ENCODE results near the gene RNF43. TPM values are rescaled to one million over a fixed set of nuclear protein-coding genes. Genes with fewer than 3 reads are reported as not detected.

Gene RNF43
- total RNA-seq, 2 experiments from 2014 or later = 0.69 to 1.9 TPM

DNA sequence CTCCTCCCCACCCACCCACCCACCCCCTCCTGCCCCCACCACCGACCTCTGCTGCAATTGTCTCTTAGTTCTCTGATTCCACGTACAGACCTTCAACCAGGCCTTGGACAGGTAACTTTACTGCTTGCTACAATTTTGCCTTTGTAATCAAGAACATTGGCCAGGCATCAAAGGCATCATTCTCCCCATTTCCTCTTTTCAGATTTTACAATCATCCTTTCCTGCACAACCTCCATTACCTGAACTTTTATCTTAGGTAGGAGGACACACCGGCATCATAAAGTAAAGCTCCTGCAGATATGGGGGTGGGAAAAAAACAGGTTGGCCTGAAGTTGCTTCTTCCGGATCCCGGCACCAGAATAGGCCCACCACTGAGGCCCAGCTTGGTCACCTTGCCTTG, 39.7 kb downstream of the RNF43 start:
- ChIA-PET CTCF (no interaction called here), POLR2A (interaction anchor here (3.1 kb wide), 1 partner anchor 15 kb away, joined by 11 read pairs; no protein-coding TSS in a partner anchor)
- H3K9me3 Mint-ChIP-seq = no peaks in the 10 kb centered on the region
- no peaks in the 10 kb centered on the region for H3K36me3 Mint-ChIP-seq (ENCODE audit: low read depth)
- intact Hi-C loops (cut with DNase I, micrococcal nuclease) = no loop called here
- H3K27ac ChIP-seq (ENCODE audit: low read depth in 1 of 2, low read length in 2 of 2) = no peak overlapping the region
- no peaks in the 10 kb centered on the region for H3K9me3 ChIP-seq (ENCODE audit: control insufficient read depth in 1 of 2, insufficient read depth in 1 of 2, low read length in 2 of 2)
- DNase-seq (no peak), ATAC-seq (ENCODE audit: poor library complexity) (no peak)
- no peak overlapping the region for H3K4me3 Mint-ChIP-seq
- peaks cover 45% of the 10 kb centered on the region for H3K4me1 Mint-ChIP-seq (ENCODE audit: low read depth)
- H3K36me3 ChIP-seq (ENCODE audit: insufficient read depth, low read length) = no peaks in the 10 kb centered on the region
- no peaks in the 10 kb centered on the region for H3K27me3 ChIP-seq (ENCODE audit: control insufficient read depth in 1 of 2, insufficient read depth in 2 of 2, low read length in 2 of 2)
- H3K27ac Mint-ChIP-seq = no peak overlapping the region
- no peak overlapping the region for H3K4me3 ChIP-seq (ENCODE audit: low read length)
- peaks cover 29% of the 10 kb centered on the region for H3K4me1 ChIP-seq (ENCODE audit: insufficient read depth, low read length)
- TF ChIP-seq, protein P1, sequence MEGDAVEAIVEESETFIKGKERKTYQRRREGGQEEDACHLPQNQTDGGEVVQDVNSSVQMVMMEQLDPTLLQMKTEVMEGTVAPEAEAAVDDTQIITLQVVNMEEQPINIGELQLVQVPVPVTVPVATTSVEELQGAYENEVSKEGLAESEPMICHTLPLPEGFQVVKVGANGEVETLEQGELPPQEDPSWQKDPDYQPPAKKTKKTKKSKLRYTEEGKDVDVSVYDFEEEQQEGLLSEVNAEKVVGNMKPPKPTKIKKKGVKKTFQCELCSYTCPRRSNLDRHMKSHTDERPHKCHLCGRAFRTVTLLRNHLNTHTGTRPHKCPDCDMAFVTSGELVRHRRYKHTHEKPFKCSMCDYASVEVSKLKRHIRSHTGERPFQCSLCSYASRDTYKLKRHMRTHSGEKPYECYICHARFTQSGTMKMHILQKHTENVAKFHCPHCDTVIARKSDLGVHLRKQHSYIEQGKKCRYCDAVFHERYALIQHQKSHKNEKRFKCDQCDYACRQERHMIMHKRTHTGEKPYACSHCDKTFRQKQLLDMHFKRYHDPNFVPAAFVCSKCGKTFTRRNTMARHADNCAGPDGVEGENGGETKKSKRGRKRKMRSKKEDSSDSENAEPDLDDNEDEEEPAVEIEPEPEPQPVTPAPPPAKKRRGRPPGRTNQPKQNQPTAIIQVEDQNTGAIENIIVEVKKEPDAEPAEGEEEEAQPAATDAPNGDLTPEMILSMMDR (IDR thresholded peaks at IDR 0.05) = no peak
- no peaks in the 10 kb centered on the region for H3K27me3 Mint-ChIP-seq

DNA sequence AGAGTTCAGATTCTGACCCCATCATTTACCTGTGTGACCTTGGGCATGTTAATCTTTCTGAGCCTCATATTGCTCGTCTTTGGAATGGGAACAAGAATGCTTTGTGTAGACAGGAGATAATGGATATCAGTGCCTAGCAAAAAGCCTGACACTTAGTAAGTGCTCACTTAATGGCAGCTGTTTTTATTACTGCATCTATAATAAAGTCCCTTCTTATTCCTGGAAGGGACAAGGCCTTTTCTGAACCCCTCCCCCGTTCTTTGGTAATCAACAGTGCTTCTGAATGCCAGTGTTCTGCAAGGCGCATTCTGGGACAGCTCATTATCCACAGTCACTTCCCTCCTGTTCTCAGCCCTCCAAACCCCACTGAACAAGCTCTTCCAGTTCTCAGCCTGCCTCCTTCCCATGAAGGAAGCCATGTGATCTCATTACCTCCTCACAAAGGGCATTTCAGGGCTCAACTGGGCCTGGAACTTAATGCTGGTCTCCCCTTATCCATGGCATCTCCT, 40.2 kb downstream of the RNF43 start:
- H3K27ac ChIP-seq (ENCODE audit: low read depth in 1 of 2, low read length in 2 of 2) = no peak overlapping the region
- H3K36me3 Mint-ChIP-seq (ENCODE audit: low read depth) = no peaks in the 10 kb centered on the region
- POLR2A ChIA-PET = no interaction called here
- peaks cover 40% of the 10 kb centered on the region for H3K4me1 Mint-ChIP-seq (ENCODE audit: low read depth)
- TF ChIP-seq, protein P1 (IDR thresholded peaks at IDR 0.05) = no peak
- DNase-seq = no peak
- H3K4me1 ChIP-seq (ENCODE audit: insufficient read depth, low read length) = peaks cover 26% of the 10 kb centered on the region
- no peak overlapping the region for H3K4me3 ChIP-seq (ENCODE audit: low read length)
- intact Hi-C loops (cut with DNase I, micrococcal nuclease) = no loop called here
- CTCF ChIA-PET = no interaction called here
- no peak for ATAC-seq (ENCODE audit: poor library complexity)
- no peak overlapping the region for H3K27ac Mint-ChIP-seq
- no peaks in the 10 kb centered on the region for H3K27me3 Mint-ChIP-seq
- no peaks in the 10 kb centered on the region for H3K27me3 ChIP-seq (ENCODE audit: control insufficient read depth in 1 of 2, insufficient read depth in 2 of 2, low read length in 2 of 2)
- H3K9me3 Mint-ChIP-seq = no peaks in the 10 kb centered on the region
- H3K4me3 Mint-ChIP-seq = no peak overlapping the region
- no peaks in the 10 kb centered on the region for H3K9me3 ChIP-seq (ENCODE audit: control insufficient read depth in 1 of 2, insufficient read depth in 1 of 2, low read length in 2 of 2)
- H3K36me3 ChIP-seq (ENCODE audit: insufficient read depth, low read length) = no peaks in the 10 kb centered on the region

DNA sequence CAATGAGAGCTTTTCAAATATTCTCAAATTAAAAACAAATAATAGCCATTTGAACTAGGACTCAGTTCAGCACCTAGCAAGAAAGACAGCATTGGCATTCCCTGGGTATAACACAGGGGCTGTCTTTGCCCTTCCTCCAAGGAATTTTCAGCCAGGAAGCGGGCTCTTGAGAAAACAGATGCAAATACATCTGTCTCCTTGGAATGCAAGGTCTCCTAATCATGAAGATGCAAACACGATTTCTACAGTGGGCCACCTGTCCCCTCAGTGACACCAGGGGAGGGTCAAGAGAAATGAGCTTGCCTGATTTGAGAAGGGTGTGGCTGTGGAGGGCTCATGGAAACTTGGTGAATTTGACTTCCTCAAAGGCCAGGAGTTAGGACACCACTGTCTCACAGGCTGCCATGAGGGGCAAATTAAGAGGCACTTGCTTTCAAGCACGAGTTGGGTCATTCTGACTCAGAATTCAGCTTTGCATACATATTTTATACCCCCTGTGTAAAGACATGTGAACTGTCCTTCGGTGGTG, 40.8 kb downstream of the RNF43 start:
- no peaks in the 10 kb centered on the region for H3K27me3 ChIP-seq (ENCODE audit: control insufficient read depth in 1 of 2, insufficient read depth in 2 of 2, low read length in 2 of 2)
- Mint-ChIP-seq H3K27me3 (no peaks in the 10 kb centered on the region), H3K36me3 (ENCODE audit: low read depth) (no peaks in the 10 kb centered on the region), H3K4me1 (ENCODE audit: low read depth) (peaks cover 34% of the 10 kb centered on the region), H3K9me3 (no peaks in the 10 kb centered on the region), H3K4me3 (no peak overlapping the region), H3K27ac (no peak overlapping the region)
- TF ChIP-seq, protein P1 (IDR thresholded peaks at IDR 0.05) = no peak
- CTCF ChIA-PET = interaction anchor here (1.0 kb wide), 1 partner anchor 60 kb away, joined by 4 read pairs; no protein-coding TSS in a partner anchor
- peaks cover 23% of the 10 kb centered on the region for H3K4me1 ChIP-seq (ENCODE audit: insufficient read depth, low read length)
- DNase-seq (no peak), ATAC-seq (ENCODE audit: poor library complexity) (no peak)
- H3K27ac ChIP-seq (ENCODE audit: low read depth in 1 of 2, low read length in 2 of 2) = no peak overlapping the region
- H3K9me3 ChIP-seq (ENCODE audit: control insufficient read depth in 1 of 2, insufficient read depth in 1 of 2, low read length in 2 of 2) = no peaks in the 10 kb centered on the region
- POLR2A ChIA-PET = no interaction called here
- H3K36me3 ChIP-seq (ENCODE audit: insufficient read depth, low read length) = no peaks in the 10 kb centered on the region
- no peak overlapping the region for H3K4me3 ChIP-seq (ENCODE audit: low read length)
- intact Hi-C loops (cut with DNase I, micrococcal nuclease) = no loop called here

Measured in CD4-positive, alpha-beta T cell (primary cell).